HG03565 (cell line): ENCODE results near the gene S100A14.

Source experiments
- ATAC-seq: cut with Tn5 transposase; IDR thresholded peaks from one replicate; pipeline ENCODE4 v1.9.1; 2021; ENCODE audit warnings: mild to moderate bottlenecking, moderate library complexity; ENCODE audit not compliant: unreplicated experiment

The S100A14 gene

GRCh38 chr1:153616917-153617311, 789 bp upstream of the S100A14 start:
- ATAC-seq = no peak

- ATAC-seq = no peak
Observed at GRCh38 chr1:153615406-153615805, 719 bp downstream of the S100A14 start.

- ATAC-seq = no peak
Observed at GRCh38 chr1:153614906-153615305, 1.2 kb downstream of the S100A14 start.

GRCh38 chr1:153614189-153614900, 1.8 kb downstream of the S100A14 start:
- no peak for ATAC-seq

GRCh38 chr1:153613406-153613805, 2.7 kb downstream of the S100A14 start:
- ATAC-seq = no peak

GRCh38 chr1:153612755-153613331, 3.3 kb downstream of the S100A14 start, which contains the start of gene S100A16:
Gene S100A16 (minus strand): TSS chr1:153613137. CDS start chr1:153608151, 4,986 bp downstream.
- ATAC-seq = no peak

GRCh38 chr1:153612111-153612754, 3.9 kb downstream of the S100A14 start:
- ATAC-seq = no peak

- ATAC-seq = no peak
Observed at GRCh38 chr1:153611356-153611755, 4.8 kb downstream of the S100A14 start.

- ATAC-seq = no peak
Observed at GRCh38 chr1:153610811-153611301, 5.3 kb downstream of the S100A14 start.

GRCh38 chr1:153610334-153610733, 5.8 kb downstream of the S100A14 start:
- ATAC-seq = no peak

GRCh38 chr1:153609585-153609907, 6.6 kb downstream of the S100A14 start:
- ATAC-seq = no peak

- ATAC-seq = no peak
Observed at GRCh38 chr1:153608742-153609584, 7.2 kb downstream of the S100A14 start.

- ATAC-seq = no peak
Observed at GRCh38 chr1:153608089-153608682, 7.9 kb downstream of the S100A14 start.

- no peak for ATAC-seq
Observed at GRCh38 chr1:153607381-153607780, 8.7 kb downstream of the S100A14 start.

- ATAC-seq = no peak
Observed at GRCh38 chr1:153606194-153606593, 9.9 kb downstream of the S100A14 start.

- ATAC-seq = no peak
Observed at GRCh38 chr1:153602749-153603148, 13.4 kb downstream of the S100A14 start.

GRCh38 chr1:153599847-153600246, 16.3 kb downstream of the S100A14 start:
- no peak for ATAC-seq

- ATAC-seq = peak; percentile 88
Observed at GRCh38 chr1:153598309-153599172, 17.6 kb downstream of the S100A14 start.

GRCh38 chr1:153597206-153597605, 18.9 kb downstream of the S100A14 start:
- ATAC-seq = no peak

GRCh38 chr1:153592748-153593147, 23.4 kb downstream of the S100A14 start:
- ATAC-seq = no peak
